ENCODE data around the gene MKI67.

- TF ChIP-seq YY1 (IDR thresholded peaks at IDR 0.05; ENCODE audit: insufficient read depth, insufficient read length) (no peak), ZNF274 (IDR thresholded peaks at IDR 0.05; ENCODE audit: low read depth, low read length) (no peak), SUZ12 (IDR thresholded peaks at IDR 0.05; ENCODE audit: extremely low read depth, insufficient read depth, insufficient read length) (no peak)
Measured at GRCh38 chr10:128046953-128047290, 79.3 kb downstream of the MKI67 start.
